CD4-positive, alpha-beta T cell treated with Interleukin-10 for 1 hour (primary cell): ENCODE results near the gene MRPS11.
"Not testable (repeated sequence)": the region's sequence is repeated elsewhere in the genome, so short reads cannot be mapped to it uniquely, and the experiment has no call there.

Experiments used
- DNase-seq: peaks from one replicate; pipeline ENCODE4 v3.0.0-alpha.2; 2020

The MRPS11 gene

DNA sequence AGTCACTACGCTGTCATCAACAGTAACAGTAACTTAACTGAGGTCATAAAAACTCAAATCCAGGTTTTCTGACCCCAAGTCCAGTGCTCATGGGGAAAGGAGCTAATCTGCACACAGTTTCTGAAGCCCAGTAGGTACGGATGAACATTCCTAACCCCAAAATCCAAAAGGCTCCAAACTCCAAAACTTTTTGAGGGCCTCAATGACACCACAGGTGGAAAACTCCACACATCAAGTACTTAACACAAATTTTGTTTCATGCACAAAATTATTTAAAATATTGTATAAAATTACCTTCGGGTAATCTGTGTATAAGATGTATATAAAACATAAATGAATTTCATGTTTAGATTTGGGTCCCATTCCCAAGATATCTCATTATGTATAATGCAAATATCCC lies 10.8 kb upstream of the MRPS11 start:
- no peak for DNase-seq

DNA sequence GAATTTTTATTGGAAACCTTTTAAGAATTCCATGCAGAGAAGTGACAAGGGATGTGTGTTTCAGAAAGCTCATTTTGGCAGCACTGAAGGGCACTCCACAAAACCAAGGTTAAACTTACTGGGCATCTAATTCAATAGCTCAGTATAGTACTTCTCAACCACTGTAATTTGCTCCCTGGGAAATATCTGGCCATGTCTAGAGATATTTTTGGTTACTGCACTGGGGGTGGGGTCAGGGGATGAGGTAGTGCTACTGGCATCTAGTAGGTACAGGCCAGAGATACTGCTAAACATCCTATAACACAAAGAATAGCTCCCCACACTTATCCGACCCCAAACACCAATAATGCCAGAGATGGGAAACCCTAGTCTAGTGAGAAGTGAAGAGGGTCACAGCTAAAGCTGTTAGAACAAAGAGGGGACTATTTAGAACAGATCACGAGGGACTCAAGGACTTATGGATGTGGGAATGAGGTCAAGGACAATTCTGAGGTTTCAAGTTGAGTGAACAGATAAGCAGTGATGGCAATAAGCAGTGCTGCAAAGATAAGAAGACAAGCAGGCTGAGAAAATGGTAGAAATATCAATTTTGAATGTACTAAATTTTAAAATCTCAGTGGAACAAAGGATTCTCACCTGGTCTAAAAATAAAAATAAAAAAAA lies 3.5 kb upstream of the MRPS11 start:
- DNase-seq = no peak

DNA sequence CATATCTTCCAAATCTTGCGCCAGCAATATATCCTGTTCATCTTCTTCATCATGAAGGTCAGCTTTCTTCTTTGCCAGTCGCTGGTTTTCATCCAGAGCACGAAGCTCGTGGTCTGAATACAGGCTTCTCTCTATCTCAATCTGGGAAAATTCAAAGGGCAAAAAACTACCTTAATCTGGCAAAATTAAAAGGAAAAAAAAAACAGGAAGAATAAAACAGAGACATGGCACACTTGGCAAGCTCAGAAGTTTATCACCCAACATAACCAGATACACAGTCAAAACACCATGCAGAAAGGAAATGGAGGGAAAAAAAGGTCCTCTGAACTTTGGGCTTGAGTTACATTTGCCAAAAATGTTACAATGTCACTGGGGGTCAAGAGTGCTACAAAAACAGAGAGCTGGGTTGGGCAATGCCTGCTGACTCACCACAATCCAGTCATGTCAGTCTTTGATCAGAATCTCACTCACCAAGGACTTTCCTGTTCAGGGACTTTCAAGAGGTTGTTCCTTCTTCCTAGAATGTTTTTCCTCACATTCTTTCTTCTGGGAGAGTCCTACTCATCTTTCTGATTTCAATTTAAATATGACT lies 1.8 kb upstream of the MRPS11 start:
- no peak for DNase-seq

DNA sequence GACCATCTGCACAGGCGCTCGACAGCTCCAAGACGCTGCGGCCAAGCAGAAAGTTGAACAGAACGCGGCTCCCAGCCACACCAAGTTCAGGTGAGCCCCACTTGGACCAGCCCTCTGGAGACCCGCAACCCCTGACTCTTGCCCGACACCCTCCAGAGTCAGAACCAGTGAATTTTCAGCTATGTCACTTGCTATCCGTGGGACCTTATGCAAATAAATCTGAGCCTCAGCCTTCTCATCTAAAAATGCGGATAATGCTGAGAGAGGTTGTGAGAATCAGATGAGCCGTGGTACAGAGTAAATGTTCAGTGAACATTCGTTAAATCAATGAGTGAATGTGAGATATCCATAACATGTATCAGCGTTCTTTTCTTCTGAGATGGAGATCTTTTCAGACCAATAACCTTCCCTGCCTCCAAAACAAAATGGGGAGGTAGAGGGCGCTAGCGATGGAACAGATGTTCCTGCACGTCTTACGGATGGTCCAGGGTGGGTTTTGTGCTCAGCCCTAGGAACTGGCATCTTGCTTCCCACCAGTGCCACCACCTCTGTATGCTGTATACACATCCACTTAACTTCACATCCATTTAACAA lies 524 bp downstream of the MRPS11 start:
- peak; percentile 4 for DNase-seq

DNA sequence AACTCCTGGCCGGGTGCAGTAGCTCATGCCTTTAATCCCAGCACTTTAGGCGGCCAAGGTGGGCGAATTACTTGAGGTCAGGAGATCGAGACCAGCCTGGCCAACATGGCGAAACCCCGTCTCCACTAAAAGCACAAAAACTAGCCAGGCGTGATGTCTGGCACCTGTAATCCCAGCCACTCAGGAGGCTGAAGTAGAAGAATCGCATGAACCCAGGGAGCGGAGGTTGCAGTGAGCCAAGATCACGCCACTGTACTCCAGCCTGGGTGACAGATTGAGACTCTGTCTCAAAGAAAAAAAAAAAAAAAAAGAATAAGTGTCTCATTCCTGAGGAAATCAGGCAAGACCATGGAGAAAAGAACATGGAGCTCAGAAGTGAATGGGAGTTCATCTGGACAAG lies 1.2 kb downstream of the MRPS11 start:
- not testable (repeated sequence) for DNase-seq

DNA sequence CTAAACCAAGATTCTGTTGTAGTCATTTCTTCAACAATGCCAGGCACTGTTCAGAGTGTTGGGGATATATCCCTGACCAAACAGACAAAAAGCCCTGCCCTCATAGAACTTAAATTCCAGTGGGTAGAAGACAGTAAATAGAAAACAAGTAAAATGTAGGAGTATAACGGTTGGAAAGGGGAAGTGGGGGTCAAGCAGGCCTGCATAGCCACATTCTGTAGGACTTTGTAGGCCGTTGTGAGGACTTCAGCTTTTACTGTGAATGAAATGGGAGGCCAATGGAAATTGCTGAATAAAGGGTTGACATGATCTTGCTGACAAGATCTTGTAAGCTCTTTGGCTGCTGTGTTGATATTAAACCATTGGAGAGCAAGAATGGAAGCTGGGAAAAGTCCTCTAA lies 1.8 kb downstream of the MRPS11 start:
- no peak for DNase-seq

DNA sequence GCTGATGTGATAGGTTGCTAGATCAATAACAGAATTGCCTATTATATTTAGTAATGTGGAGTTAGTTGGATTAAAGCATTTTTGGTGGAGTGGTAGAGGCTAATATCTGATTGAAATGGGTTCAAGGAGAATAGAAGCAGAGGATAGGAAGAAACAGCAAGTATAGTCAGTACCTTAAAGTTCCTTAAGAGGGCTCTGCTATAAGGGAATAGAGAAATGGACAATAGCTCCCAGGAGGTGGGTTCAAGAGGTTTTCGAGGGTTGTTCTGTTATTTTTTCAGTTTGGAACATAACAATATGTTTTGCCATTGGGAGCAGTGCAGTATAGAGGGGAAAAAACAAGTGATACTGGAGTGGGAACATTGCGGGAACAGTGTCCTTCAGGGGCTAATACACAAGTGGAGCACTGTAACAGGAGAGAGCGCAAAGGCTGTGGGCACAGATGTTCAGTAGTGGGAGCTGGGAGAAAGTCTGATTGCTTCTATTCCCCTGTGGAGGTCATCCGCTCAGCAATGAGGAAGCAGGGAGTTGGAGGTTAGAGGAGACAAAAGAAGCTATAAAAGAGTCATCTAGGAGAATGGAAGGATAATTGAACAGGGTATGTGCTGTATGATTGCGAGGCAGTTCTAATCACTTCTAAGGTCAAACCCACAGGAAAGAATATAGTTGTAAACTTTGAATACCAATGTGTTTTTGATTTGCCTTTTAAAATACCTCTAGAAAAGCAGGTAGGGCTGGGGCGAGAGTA lies 3.3 kb downstream of the MRPS11 start:
- no peak for DNase-seq

DNA sequence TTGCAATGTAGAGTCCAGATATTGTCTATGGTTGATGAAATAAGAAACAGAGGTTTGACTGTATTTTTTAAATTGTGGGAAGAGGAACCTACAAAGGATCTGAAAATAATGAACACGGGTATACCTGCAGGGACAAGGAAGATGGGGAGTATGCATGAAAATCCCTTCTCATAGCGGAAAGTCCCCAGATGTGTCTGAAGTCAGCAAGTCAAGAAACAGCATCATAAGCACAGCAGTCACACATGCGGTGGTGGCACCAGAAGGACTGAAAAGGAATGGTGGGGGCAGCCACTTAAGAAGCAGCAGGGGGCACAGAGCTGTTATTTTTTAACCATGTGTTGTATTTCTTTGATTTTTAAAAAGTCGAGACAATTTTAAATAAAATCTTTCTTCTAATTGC lies 4.7 kb downstream of the MRPS11 start:
- DNase-seq = no peak

DNA sequence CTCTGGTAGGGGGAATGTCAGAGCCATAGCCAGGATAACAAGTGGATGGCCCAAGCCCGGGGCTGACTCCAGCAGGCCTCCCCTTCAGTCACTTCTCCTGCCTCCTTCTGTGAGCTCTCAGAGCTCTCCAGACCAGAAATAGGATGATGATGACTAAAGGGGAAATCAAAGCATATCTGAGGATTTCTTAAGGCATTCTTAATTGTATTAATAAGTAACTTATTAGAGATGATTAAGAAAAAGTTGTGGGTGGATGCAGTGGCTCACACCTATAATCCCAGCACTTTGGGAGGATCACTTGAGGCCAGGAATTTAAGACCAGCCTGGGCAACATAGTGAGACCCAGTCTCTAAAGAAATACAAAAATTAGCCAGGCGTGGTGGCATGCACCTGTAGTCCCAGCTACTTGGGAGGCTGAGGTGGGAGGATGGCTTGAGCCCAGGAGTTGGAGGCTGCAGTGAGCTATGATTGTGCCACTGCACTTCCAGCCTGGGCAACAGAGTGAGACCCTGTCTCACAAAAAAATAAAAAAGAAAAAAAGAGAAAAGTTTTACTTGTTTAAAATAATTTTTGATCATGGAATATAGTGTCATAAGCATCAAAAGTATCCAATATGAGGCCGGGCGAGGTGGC lies 6.3 kb downstream of the MRPS11 start:
- DNase-seq = not testable (repeated sequence)

DNA sequence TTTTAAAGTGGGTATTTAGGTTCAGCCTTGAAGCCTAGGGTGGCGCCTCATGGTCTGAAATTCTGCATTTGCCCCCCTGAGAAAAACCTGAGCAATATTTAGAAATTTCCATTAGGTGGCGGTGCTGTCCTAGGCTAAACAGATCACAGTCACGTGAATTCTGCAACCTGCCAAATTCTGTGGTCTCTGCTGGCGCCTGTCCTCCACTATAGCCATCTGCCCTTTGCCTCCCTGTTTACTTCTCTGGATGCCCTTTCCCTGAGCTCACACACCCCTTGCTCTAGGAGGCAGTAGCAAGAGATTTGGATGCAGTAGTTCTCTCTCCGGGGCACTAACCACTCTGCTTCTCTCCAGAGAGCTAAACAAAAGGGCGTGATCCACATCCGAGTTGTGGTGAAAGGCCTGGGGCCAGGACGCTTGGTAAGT lies 9.1 kb downstream of the MRPS11 start:
- DNase-seq = peak; percentile 30

DNA sequence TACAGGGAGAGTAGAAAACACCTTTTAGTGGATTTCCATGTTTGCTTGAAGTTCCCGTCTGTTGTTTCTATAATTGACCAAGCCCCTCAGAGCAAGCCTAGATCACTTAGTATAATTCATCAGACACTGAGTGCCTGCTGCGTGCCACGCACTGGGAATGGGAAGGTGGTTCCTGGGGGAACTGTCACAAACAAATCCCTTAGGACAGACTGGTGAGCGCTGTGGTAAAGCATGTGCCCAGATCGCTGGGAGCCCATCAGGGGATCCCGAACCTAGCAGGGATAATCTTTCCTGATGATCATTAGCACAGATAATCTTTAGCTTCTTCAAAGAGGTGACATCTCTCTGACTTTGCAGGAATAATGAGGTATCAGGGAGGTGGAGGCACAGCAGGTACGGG lies 9.6 kb downstream of the MRPS11 start:
- DNase-seq = no peak

DNA sequence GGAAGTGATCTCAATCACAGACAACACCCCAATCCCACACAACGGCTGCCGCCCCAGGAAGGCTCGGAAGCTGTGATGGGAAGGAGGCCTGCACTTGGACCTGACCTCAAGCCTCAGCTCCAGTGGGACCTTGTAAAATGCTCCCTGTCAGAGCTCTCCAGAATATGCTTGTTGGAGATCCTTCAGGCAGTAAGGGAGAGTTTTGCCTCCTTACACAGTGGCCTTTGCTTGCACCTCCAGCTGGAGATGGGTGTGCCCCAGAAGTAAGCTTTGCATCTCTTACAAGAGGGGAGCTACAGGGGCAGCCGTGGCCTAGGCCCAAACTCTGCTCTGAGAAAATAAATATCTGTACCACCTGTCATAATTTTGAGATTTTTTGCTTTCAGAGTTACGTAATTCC lies 10.4 kb downstream of the MRPS11 start:
- no peak for DNase-seq

DNA sequence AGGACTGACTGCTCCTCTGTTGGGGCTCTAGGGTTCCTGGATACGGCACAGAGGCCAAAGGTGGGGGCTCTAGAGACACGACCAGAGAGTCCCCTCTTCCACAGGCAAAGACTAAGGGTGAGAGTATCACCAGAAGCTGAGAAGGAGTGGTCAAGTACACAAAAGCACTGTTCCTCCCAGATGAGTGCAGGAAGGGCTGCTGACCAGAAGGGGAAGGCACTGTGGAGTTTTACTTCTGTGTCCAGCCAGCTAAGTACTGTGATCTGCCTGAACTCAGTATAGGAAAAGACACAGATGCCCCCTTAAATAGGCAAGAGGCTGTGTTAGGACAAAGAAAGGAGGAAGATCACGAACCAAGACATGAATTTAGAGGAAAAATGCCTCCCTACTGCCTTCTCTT lies 11.7 kb downstream of the MRPS11 start:
- no peak for DNase-seq

DNA sequence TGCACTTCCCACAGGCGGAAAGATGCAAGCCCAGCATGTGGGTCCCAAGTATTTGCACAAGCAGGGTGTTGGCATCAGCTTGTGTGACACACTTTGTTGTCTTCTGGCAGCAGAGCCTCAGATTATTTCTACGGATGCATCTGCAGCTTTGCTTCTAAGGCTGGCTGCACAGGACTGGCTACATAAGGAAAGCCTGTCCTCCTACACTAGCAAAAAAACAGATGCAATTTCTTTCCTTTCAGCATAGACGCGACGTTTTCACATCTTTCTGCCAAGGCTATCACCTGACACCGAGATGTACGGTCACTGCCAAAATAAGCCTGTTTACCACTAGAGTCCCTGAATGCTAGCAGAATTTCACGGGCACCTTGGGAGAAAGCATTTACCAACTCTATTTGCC lies 13.5 kb downstream of the MRPS11 start:
- DNase-seq = no peak

DNA sequence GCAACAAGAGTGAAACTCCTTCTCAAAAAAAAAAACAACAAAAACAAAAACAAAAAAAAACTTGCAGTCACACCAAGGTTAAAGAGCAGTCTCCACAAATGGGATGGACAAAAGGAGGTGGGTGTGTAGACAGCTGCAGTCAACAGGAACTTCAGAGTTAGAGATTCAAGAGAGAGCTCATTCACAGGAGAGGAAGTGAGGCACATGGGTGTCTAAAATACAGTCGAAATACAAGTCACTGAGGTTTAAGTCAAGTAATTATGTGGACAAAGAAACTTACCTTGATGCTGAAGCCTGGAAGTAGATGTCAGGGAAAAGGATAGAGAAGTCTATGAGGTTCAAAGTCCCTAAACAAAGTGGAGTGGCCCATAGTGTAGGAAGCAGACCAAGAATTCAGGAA lies 14.8 kb downstream of the MRPS11 start:
- no peak for DNase-seq

DNA sequence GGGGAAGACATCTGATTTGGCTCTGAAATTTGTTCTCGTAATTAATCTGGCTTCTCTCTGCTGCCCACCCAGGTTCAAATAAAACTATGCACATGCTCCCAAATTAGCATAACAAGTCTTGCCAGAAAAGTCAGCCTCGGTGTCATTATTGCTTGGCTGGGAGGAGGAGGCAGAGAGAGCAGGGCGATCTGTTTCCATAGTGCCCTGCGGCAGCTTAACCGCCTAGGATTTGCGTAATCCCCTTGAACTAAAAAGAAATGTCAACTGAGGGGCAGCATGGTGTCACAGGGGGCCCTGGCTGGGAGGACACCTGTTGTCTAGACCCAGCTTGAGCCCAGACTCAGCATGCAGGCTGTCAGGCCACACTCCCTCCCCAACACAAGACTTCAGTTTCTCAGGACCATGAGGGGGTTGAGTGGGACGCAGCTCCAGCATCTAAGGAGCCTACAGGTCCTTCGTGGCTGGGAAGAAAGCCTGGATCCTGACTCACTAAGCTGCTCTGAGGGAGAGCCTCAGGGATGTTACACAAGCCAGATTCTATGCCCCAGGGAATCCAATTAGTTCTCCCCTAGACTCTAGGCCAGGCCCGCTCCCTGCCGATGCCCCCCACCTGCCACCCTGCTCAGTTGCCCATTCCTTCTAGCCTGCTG lies 17.3 kb downstream of the MRPS11 start:
- DNase-seq = no peak

DNA sequence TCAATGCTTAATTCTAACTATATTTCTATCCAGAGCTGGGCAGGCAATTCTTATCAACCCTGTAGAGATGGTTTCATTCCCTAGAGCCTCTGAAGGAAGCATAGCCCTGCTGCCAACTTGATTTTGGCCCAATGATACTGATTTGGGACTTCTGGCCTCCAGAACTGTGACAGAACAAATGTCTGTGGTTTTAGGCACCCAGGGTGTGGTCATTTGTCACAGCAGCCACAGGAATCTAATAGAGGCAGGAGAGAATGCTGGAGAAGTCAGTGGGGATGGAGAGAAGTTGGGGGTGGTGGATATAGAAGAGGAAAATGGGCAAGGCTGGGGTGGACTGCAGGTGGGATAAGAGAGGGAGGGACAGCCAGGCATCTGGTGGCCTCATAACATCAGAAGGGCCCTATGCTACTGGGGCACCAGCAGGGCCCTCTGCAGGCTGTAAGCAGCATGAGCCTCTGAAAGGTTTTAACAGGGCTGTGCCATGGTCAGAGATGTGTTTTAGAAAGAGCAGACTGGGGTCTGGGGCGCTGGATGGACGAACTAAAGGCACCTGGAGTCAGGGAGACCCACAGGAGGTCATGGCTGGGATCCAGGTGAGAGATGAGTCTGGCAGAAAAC lies 19.8 kb downstream of the MRPS11 start:
- no peak for DNase-seq

DNA sequence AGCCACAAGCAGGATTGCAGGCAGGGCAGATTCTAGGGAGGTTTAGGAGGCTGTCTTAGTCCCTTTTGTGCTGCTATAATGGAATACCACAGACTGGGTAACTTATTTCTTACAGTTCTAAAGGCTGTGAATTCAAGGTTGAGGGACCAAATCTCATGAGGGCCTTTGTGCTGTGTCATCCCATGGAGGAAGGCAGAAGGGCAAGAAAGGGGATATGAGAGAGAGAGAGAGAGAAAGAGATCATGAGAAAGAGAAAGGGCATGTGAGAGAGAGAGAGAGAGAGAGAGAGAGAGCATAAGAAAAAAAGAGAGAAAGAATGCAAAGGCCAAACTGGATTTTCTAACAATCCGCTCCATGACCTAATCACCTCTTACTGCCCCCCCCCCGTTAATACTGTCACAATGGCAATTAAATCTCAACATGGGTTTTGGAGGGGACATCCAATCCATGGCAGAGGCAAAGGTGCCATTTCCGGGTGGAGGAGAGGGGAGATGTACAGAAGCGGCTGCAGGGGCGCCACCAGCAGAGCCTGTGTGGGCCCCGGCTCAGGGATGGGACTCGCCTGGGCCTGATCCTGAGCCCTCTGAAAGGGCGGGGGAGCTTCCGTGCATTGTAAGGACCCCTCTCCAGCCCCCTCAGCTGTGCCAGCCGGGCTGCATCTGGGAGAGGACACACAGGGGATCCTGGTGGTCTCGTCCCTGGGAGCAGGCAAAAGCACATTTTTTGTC lies 20.5 kb downstream of the MRPS11 start:
- DNase-seq = no peak

DNA sequence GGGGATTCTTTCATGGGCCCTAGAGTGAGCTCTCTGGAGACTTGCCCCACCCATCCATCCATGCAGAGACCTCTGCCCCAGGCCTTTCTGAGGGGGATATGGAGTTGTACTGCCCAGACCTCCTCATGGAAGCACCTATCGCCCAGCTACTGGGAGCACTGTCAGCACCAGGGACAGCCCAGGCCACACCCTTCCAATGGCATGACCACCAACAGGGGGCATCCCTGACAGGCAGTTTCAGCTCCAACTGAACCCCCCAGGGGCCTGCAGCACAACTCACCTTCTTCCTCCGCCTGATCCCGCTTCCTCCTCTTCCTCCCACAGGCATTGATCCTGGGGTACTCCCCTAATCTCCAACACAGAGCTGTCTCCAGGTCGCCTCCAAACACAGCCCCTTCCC lies 21.8 kb downstream of the MRPS11 start:
- no peak for DNase-seq

DNA sequence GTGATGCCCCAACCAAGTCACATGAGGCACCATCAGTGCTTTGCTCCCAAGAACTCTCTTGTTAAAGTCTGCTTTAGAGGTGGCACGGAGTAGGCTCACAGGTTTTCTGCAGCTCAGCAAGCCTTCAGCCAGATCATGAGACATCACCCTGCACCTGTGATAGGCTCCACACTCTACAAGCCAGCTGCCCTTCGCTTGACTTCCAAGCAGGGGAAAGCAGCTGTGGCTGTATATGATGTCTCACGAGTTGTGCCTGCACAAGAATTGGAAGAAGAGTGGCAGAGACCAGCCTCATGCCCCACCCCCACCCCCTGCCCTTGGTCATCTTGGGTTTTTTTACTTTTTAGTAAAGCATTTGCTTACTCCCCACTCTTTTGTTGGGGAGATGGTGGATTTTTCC lies 22.5 kb downstream of the MRPS11 start:
- DNase-seq = no peak

DNA sequence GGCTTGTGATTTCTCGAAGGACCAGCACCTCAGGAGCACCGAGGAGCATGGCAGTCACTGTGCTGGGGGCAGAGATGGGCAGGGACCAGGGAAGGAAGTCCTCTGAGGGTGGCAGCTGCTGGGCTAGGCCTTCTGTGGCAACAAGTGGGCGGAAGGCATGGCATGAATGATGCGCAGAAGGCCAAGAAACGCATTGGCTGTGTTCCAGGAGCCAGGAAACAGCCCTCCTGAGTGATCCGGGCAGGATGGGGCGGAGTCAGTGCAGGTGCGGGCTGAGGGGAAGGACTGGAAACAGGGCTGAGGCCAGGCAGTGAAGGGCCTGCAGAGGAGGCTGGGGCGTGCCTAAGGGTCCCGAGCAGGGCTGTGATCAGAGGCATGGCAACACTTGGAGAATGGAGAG lies 23.6 kb downstream of the MRPS11 start:
- DNase-seq = no peak

DNA sequence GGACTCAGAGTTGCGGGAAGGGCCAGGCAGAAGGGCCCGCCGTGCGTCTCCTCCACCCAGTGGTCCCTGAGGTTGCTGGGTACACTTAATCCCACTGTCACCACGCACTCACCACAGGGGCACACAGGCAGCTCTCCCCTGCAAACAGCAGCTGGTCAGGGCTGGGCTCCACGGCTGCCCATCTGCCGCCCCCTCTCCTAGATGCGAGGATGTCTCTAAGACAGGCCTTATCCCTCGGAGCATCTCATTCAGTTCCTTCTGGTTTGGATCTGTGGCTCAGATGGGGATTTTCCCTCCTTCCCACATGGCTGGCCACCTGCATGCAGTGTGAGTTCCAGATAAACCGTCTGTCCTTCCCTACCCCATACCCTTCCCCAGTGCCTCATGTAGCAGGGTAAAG lies 26.3 kb downstream of the MRPS11 start:
- no peak for DNase-seq
